Progenitor cell of endocrine pancreas (in vitro differentiated cells): ENCODE data around the gene DENND4B. TPM values are rescaled to one million over a fixed set of nuclear protein-coding genes. Genes with fewer than 3 reads are reported as not detected.
"Not testable (repeated sequence)": the region's sequence is repeated elsewhere in the genome, so short reads cannot be mapped to it uniquely, and the experiment has no call there.

Experiments
- DNase-seq: peaks from one replicate; pipeline ENCODE4 v3.0.0; 2021; ENCODE audit warnings: low spot score; ENCODE audit not compliant: unreplicated experiment
- H3K27ac Mint-ChIP-seq: 2 replicates; pipeline ENCODE4 v1.8.0; 2021; ENCODE audit warnings: mild to moderate bottlenecking, moderate library complexity, mixed read lengths
- H3K27me3 Mint-ChIP-seq: 2 replicates; pipeline ENCODE4 v1.8.0; 2021; ENCODE audit warnings: mixed read lengths
- H3K36me3 Mint-ChIP-seq: 2 replicates; pipeline ENCODE4 v1.8.0; 2022; ENCODE audit warnings: mixed read lengths; ENCODE audit not compliant: insufficient read depth
- H3K4me1 Mint-ChIP-seq: 2 replicates; pipeline ENCODE4 v1.8.0; 2021; ENCODE audit warnings: low read depth, mixed read lengths
- H3K4me3 Mint-ChIP-seq: 2 replicates; pipeline ENCODE4 v1.8.0; 2021; ENCODE audit warnings: low read depth, mild to moderate bottlenecking, moderate library complexity, mixed read lengths
- H3K9me3 Mint-ChIP-seq: 2 replicates; pipeline ENCODE4 v1.8.0; 2021; ENCODE audit warnings: low read depth, mixed read lengths
- CTCF ChIP-seq: fragments of 200-600 bp; sonication (generic); IDR thresholded peaks from one replicate; pipeline ENCODE4 v1.5.0; 2021; ENCODE audit warnings: antibody characterized with exemption, mild to moderate bottlenecking; ENCODE audit not compliant: unreplicated experiment
- total RNA-seq: library from RNA; stranded (reverse); gene quantifications from 2 replicates; pipeline ENCODE4 v1.2.1, GENCODE V29; 2021

Gene DENND4B
- total RNA-seq, 1 donor from 2014 or later = 93.4 TPM

GRCh38 chr1:153984123-153984894 lies 37.8 kb upstream of the DENND4B start:
- Mint-ChIP-seq H3K9me3 (no peaks in the 10 kb centered on the region), H3K27me3 (no peaks in the 10 kb centered on the region), H3K4me1 (peaks cover 19% of the 10 kb centered on the region), H3K4me3 (peak overlapping the region; percentile 25), H3K27ac (no peak overlapping the region), H3K36me3 (peaks cover 8% of the 10 kb centered on the region)
- no peak for TF ChIP-seq CTCF
- DNase-seq = no peak

- not testable (repeated sequence) for H3K9me3 Mint-ChIP-seq, H3K4me3 Mint-ChIP-seq, H3K36me3 Mint-ChIP-seq, DNase-seq, H3K27me3 Mint-ChIP-seq
- peak overlapping the region; percentile 92 for H3K27ac Mint-ChIP-seq
- H3K4me1 Mint-ChIP-seq = peaks cover 25% of the 10 kb centered on the region
Observed at GRCh38 chr1:153981735-153982134, 35.2 kb upstream of the DENND4B start.

GRCh38 chr1:153979091-153979490 lies 32.6 kb upstream of the DENND4B start:
- H3K36me3 Mint-ChIP-seq, H3K27ac Mint-ChIP-seq, DNase-seq, H3K9me3 Mint-ChIP-seq, H3K27me3 Mint-ChIP-seq: not testable (repeated sequence)
- Mint-ChIP-seq H3K4me1 (peaks cover 19% of the 10 kb centered on the region), H3K4me3 (peak overlapping the region; percentile 96)

- peak overlapping the region; percentile 95 for H3K27ac Mint-ChIP-seq
- peaks cover 19% of the 10 kb centered on the region for H3K4me1 Mint-ChIP-seq
- peak overlapping the region; percentile 96 for H3K4me3 Mint-ChIP-seq
- H3K9me3 Mint-ChIP-seq = no peaks in the 10 kb centered on the region
- no peaks in the 10 kb centered on the region for H3K27me3 Mint-ChIP-seq
- TF ChIP-seq CTCF = no peak
- DNase-seq = no peak
- peaks cover 9% of the 10 kb centered on the region for H3K36me3 Mint-ChIP-seq
Observed at GRCh38 chr1:153978274-153978909, 31.9 kb upstream of the DENND4B start.

DNA sequence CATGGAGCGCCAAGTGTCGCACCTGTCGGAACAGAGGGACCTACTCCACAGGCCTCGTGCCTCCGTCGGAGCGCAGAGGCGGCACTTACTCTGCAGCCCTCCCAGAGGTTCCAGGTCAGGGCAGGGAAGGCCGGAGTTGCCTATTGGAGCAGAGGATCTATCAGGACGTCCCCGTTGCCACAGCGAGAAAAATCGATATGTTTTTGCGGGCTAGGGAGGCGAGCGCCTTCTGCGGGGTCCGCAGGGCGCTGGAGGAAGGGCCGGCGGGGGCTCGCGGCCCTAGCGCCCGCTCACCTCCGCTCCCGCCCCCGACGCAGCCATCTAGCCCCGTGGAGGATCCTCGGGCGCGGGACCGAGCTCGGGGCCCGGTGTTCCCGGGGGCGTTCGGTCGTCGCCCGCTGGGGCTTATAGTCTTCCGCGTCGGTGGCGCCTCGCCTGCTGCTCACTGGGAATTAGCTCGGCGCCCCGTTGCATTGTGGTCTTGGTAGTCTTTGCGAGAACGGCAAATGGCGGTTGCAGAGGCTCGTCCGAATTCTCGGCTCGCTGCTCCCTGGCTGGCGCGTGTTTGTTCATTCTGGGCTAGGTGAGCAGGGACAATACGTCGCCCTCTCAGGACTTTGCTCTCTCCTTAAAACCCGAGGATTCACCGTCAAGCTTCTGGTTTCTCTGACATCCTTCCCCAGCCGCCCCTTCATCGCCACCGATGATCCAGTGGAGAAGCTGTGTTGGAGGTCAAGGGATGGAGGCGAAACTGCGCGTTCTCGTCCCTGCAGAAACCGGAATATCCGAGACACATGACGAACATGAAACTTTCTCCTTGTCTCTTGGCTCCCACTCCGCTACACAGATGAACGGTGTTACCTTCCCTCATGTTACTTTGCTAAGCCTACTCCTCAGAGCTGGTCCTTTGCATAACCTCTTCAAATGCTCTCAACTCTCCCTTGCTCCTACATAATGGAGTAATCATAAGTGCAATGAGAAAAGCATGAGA lies 31.0 kb upstream of the DENND4B start, which contains the start of gene JTB:
Gene JTB, minus strand, starts transcription at position 425 of the 991 bp plus-strand sequence. Its CDS starts 422 bp downstream, at position 3.
- TF ChIP-seq CTCF = peak; percentile 19
- DNase-seq = peak; percentile 66
- Mint-ChIP-seq H3K9me3 (no peaks in the 10 kb centered on the region), H3K36me3 (peaks cover 4% of the 10 kb centered on the region), H3K27me3 (no peaks in the 10 kb centered on the region), H3K27ac (peak within 1 kb of the TSS; percentile 96), H3K4me1 (peaks cover 19% of the 10 kb centered on the region), H3K4me3 (peak within 1 kb of the TSS; percentile 96)

DNA sequence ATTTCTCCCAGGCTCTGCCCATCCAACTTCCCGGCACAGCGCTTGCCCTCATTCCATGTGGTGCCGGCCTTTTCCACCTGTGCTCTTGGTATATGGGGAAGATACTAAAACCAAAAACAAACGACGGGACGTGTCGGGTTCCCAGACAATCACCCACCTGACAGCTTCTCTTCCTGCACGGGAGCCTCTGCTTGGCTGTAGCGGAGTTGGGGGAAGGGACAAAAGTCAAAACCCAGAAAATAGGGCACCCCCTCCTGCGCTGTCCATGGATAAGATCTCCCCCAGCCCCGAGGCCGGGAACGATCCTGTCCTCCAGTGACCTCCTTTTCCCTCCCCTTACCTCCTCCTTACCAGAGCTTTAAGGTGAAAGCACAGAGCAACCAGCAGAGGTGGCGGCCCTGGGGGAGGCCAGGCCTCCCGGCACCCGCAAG lies 30.3 kb upstream of the DENND4B start:
- H3K27me3 Mint-ChIP-seq = no peaks in the 10 kb centered on the region
- peaks cover 4% of the 10 kb centered on the region for H3K36me3 Mint-ChIP-seq

More for the DNA sequence above, 30.3 kb upstream of the DENND4B start:
- no peak for DNase-seq
- Mint-ChIP-seq H3K4me1 (peaks cover 19% of the 10 kb centered on the region), H3K27ac (peak overlapping the region; percentile 96), H3K9me3 (no peaks in the 10 kb centered on the region), H3K4me3 (peak overlapping the region; percentile 96)
- no peak for TF ChIP-seq CTCF
